ENCODE measurements around the gene BMPR2.

- TF ChIP-seq POLR2A (IDR thresholded peaks at IDR 0.05), result no peak
- TF ChIP-seq CTCF (IDR thresholded peaks at IDR 0.05), result no peak
Measured at GRCh38 chr2:202494300-202495229, 118.4 kb downstream of the BMPR2 start.

Data from lower leg skin (tissue), 3 donors.